ENCODE data around the gene MYO16. TPM values are rescaled to one million over a fixed set of nuclear protein-coding genes. Genes with fewer than 3 reads are reported as not detected.
"Not testable (repeated sequence)": the region's sequence is repeated elsewhere in the genome, so short reads cannot be mapped to it uniquely, and the experiment has no call there.

The MYO16 gene
- total RNA-seq, 1 donor from 2014 or later = 0.24 TPM

- H3K4me3 ChIP-seq = no peak overlapping the region
- no peak for TF ChIP-seq CTCF (IDR thresholded peaks at IDR 0.05)
- no peaks in the 10 kb centered on the region for H3K9me3 ChIP-seq
- no peaks in the 10 kb centered on the region for H3K27me3 ChIP-seq (ENCODE audit: low read depth)
- ATAC-seq (peak in 1 of 2 donors; percentile 29), DNase-seq (no peak)
- intact Hi-C loops (cut with DNase I) = no loop called here
- H3K4me1 ChIP-seq = no peaks in the 10 kb centered on the region
- no peaks in the 10 kb centered on the region for H3K36me3 ChIP-seq
- no peak overlapping the region for H3K27ac ChIP-seq
Measured at GRCh38 chr13:109212650-109213049, 583.2 kb downstream of the MYO16 start.

DNA sequence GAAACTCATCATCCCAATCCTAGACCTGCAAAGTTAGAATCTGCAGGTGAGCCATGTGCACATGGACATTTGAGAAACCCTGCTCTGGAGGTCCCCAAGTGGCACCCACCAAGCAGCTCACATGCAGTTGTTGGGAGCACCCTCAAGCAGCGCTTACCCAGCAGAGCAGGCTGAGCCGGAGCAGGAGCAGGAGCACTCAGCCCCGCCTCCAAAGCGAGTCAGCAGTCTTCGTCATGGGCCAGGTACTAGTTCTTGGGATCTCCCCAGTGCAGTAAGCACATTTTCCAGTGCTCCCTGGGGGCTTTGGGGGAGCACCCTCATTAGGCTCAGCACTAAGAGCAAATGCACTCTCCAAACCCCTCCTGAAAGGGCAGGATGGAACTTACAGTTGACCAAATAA lies 584.3 kb downstream of the MYO16 start:
- peak in 1 of 2 donors; percentile 32 for ATAC-seq
- Histone ChIP-seq H3K4me1 (no peaks in the 10 kb centered on the region), H3K27ac (no peak overlapping the region), H3K36me3 (no peaks in the 10 kb centered on the region), H3K9me3 (no peaks in the 10 kb centered on the region), H3K27me3 (ENCODE audit: low read depth) (no peaks in the 10 kb centered on the region), H3K4me3 (no peak overlapping the region)
- intact Hi-C loops (cut with DNase I) = no loop called here
- TF ChIP-seq CTCF (IDR thresholded peaks at IDR 0.05) = no peak
- no peak for DNase-seq

DNA sequence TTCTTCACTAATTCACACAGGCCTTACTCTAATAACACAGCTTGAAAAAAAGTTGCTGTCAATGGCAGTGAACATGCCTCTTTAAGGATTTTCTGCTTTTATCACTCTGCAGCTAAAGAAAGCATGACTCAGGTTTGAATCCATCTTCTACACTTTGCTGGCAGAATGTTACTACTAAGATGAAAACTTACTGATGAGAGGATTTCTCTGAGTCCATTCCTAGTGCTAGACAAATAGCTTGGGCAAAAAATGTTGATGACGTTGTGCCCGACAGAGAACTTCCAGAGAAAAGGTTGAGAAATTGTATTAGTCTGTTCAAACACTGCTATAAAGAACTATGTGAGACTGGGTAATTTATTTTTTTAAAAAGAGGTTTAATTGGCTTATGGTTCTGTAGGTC lies 585.0 kb downstream of the MYO16 start:
- no peak for TF ChIP-seq CTCF (IDR thresholded peaks at IDR 0.05)
- Histone ChIP-seq H3K4me3 (no peak overlapping the region), H3K36me3 (no peaks in the 10 kb centered on the region), H3K27me3 (ENCODE audit: low read depth) (no peaks in the 10 kb centered on the region), H3K27ac (no peak overlapping the region), H3K9me3 (no peaks in the 10 kb centered on the region), H3K4me1 (no peaks in the 10 kb centered on the region)
- DNase-seq = no peak
- intact Hi-C loops (cut with DNase I) = no loop called here
- no peak for ATAC-seq

DNA sequence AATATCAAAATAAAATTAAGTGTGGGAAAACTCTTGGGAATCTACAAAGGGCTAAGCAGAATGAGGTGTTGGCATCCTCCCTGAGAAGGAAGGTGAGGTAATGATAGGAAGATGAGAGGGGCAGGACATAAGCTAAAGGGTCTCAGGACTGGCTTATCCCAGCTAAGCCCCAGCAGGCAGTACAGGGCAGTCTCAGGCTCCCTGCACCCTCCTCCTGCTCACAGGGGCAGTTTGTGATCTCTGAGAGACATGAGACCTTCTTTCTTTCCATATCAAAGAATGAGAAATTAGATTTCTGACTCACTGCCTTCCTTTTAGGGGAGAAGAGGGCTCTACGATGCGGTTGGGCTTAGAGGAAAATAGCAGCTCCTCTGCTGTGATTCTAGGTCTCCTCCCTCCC lies 586.0 kb downstream of the MYO16 start:
- TF ChIP-seq CTCF (IDR thresholded peaks at IDR 0.05) = no peak
- no peaks in the 10 kb centered on the region for H3K36me3 ChIP-seq
- ATAC-seq (peak in 1 of 2 donors; percentile 24), DNase-seq (no peak)
- no peaks in the 10 kb centered on the region for H3K27me3 ChIP-seq (ENCODE audit: low read depth)
- no peak overlapping the region for H3K27ac ChIP-seq
- no peaks in the 10 kb centered on the region for H3K9me3 ChIP-seq
- H3K4me1 ChIP-seq = no peaks in the 10 kb centered on the region
- intact Hi-C loops (cut with DNase I) = no loop called here
- no peak overlapping the region for H3K4me3 ChIP-seq

- H3K27ac ChIP-seq; H3K27me3 ChIP-seq (ENCODE audit: low read depth); ATAC-seq; H3K4me1 ChIP-seq; H3K36me3 ChIP-seq; H3K9me3 ChIP-seq; H3K4me3 ChIP-seq; intact Hi-C loops (cut with DNase I); DNase-seq: not testable (repeated sequence)
Measured at GRCh38 chr13:109217510-109217909, 588.1 kb downstream of the MYO16 start.

- intact Hi-C loops (cut with DNase I) = no loop called here
- no peak overlapping the region for H3K27ac ChIP-seq
- DNase-seq (no peak), ATAC-seq (no peak)
- H3K36me3 ChIP-seq = no peaks in the 10 kb centered on the region
- no peak for TF ChIP-seq CTCF (IDR thresholded peaks at IDR 0.05)
- no peaks in the 10 kb centered on the region for H3K27me3 ChIP-seq (ENCODE audit: low read depth)
- peaks cover 5% of the 10 kb centered on the region for H3K9me3 ChIP-seq
- no peaks in the 10 kb centered on the region for H3K4me1 ChIP-seq
- H3K4me3 ChIP-seq = no peak overlapping the region
Measured at GRCh38 chr13:109220631-109221030, 591.2 kb downstream of the MYO16 start.
